Prostate gland (tissue), 2 donors: ENCODE data around the gene ZNF385A.

Experiments
- POLR2A ChIP-seq: fragments of 450-650 bp; IDR thresholded peaks from one replicate; pipeline ENCODE4 v1.6.1; 2016; ENCODE audit warnings: antibody characterized with exemption, mild to moderate bottlenecking
- POLR2AphosphoS5 ChIP-seq: sonication (generic); formaldehyde crosslinking; IDR thresholded peaks from one replicate; pipeline ENCODE4 v1.6.1; 2017; ENCODE audit warnings: antibody characterized with exemption
- TF ChIP-seq, protein P1 (sequence below), 4 experiments: fragments of 200-600 bp in 2 of 4; fragments of 450-650 bp in 2 of 4; sonication (generic) in 2 of 4; IDR thresholded peaks; 1 replicate in 3 of 4; 2 replicates in 1 of 4; pipeline ENCODE4 v1.5.1; 2016 to 2019; ENCODE audit warnings: antibody characterized with exemption in 4 of 4, mild to moderate bottlenecking in 2 of 4, moderate library complexity in 2 of 4

DNA sequence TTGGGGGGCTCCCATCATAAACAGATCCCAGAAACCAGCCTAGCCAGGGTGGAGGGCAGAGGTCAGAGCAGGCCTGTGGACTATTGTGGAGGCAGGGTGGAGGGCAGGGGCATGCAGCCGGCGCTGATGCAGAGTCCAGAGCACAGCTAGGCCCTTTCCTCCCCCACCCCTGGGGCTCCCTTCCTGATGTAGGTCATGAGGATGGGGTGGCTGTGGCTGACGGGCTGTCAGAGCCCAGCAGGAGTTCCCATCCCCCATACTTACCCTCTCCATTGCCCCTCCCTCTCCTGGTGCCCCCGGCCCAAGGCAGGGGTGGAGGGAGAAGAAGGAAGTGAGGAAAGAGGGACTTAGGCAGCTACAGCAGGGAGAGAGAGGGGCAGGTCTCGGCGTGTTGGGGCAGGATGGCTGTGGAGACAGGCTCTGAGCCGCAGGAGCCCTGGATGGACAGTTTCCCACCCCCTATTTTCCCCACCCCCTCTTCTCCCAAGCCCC is 5.7 kb upstream of the ZNF385A start:
- TF ChIP-seq, protein P1, sequence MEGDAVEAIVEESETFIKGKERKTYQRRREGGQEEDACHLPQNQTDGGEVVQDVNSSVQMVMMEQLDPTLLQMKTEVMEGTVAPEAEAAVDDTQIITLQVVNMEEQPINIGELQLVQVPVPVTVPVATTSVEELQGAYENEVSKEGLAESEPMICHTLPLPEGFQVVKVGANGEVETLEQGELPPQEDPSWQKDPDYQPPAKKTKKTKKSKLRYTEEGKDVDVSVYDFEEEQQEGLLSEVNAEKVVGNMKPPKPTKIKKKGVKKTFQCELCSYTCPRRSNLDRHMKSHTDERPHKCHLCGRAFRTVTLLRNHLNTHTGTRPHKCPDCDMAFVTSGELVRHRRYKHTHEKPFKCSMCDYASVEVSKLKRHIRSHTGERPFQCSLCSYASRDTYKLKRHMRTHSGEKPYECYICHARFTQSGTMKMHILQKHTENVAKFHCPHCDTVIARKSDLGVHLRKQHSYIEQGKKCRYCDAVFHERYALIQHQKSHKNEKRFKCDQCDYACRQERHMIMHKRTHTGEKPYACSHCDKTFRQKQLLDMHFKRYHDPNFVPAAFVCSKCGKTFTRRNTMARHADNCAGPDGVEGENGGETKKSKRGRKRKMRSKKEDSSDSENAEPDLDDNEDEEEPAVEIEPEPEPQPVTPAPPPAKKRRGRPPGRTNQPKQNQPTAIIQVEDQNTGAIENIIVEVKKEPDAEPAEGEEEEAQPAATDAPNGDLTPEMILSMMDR (IDR thresholded peaks at IDR 0.05): no peak
- TF ChIP-seq POLR2A (peak; percentile 13), POLR2AphosphoS5 (peak; percentile 22)
